ENCODE results near the gene ST6GAL1. TPM values are rescaled to one million over a fixed set of nuclear protein-coding genes. Genes with fewer than 3 reads are reported as not detected.

The ST6GAL1 gene
- total and polyA plus RNA-seq, 2 of the 13 experiments (the other 11 are each of a cell fraction or from before 2014, with no cell fraction given), result 79.9 to 164 TPM

- TF ChIP-seq, protein P1, sequence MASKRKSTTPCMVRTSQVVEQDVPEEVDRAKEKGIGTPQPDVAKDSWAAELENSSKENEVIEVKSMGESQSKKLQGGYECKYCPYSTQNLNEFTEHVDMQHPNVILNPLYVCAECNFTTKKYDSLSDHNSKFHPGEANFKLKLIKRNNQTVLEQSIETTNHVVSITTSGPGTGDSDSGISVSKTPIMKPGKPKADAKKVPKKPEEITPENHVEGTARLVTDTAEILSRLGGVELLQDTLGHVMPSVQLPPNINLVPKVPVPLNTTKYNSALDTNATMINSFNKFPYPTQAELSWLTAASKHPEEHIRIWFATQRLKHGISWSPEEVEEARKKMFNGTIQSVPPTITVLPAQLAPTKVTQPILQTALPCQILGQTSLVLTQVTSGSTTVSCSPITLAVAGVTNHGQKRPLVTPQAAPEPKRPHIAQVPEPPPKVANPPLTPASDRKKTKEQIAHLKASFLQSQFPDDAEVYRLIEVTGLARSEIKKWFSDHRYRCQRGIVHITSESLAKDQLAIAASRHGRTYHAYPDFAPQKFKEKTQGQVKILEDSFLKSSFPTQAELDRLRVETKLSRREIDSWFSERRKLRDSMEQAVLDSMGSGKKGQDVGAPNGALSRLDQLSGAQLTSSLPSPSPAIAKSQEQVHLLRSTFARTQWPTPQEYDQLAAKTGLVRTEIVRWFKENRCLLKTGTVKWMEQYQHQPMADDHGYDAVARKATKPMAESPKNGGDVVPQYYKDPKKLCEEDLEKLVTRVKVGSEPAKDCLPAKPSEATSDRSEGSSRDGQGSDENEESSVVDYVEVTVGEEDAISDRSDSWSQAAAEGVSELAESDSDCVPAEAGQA (IDR thresholded peaks at IDR 0.05; ENCODE audit: low read depth), result no peak
- TF ChIP-seq, protein P1 (CRISPR knock-in tag; IDR thresholded peaks at IDR 0.05; ENCODE audit: borderline replicate concordance), result no peak
- TF ChIP-seq ZNF577 (CRISPR knock-in tag; IDR thresholded peaks at IDR 0.05; ENCODE audit: borderline replicate concordance, low read depth) (no peak), DNMT1 (CRISPR knock-in tag; IDR thresholded peaks at IDR 0.05) (no peak), FOXC1 (CRISPR knock-in tag; IDR thresholded peaks at IDR 0.05; ENCODE audit: borderline replicate concordance) (no peak), CCDC6 (CRISPR knock-in tag; IDR thresholded peaks at IDR 0.05) (no peak), MAFK (conservative IDR thresholded peaks at IDR 0.05 in 1 of 2, IDR thresholded peaks at IDR 0.05 in 1 of 2; ENCODE audit: low read length in 2 of 2) (no peak), HNRNPUL1 (IDR thresholded peaks at IDR 0.05; ENCODE audit: low read depth, low read length) (no peak), RFX3 (CRISPR knock-in tag; IDR thresholded peaks at IDR 0.05) (no peak)
- TF ChIP-seq, protein P2, sequence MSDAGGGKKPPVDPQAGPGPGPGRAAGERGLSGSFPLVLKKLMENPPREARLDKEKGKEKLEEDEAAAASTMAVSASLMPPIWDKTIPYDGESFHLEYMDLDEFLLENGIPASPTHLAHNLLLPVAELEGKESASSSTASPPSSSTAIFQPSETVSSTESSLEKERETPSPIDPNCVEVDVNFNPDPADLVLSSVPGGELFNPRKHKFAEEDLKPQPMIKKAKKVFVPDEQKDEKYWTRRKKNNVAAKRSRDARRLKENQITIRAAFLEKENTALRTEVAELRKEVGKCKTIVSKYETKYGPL (CRISPR knock-in tag; IDR thresholded peaks at IDR 0.05), result no peak
- TF ChIP-seq, protein P3, sequence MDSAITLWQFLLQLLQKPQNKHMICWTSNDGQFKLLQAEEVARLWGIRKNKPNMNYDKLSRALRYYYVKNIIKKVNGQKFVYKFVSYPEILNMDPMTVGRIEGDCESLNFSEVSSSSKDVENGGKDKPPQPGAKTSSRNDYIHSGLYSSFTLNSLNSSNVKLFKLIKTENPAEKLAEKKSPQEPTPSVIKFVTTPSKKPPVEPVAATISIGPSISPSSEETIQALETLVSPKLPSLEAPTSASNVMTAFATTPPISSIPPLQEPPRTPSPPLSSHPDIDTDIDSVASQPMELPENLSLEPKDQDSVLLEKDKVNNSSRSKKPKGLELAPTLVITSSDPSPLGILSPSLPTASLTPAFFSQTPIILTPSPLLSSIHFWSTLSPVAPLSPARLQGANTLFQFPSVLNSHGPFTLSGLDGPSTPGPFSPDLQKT (CRISPR knock-in tag; IDR thresholded peaks at IDR 0.05; ENCODE audit: borderline replicate concordance), result no peak
These were observed 95.5 kb downstream of the ST6GAL1 start (continued) for GRCh38 chr3:187025656-187026316.

Data from HepG2 (cell line).